OCI-LY3 (cell line): ENCODE data around the gene INCA1.
A peak's percentile ranks its signal among the peaks of the same experiment; 100 is the strongest.

Experiments
- H2AFZ ChIP-seq: fragments of 200-600, 300-600 bp; shearing (Covaris generic); 2 replicates; pipeline ENCODE4 v1.6.0; 2014; ENCODE audit warnings: antibody characterized with exemption, low read depth, low read length
- H3K27ac ChIP-seq: fragments of 200-600, 300-600 bp; sonication (generic); 2 replicates; pipeline ENCODE4 v1.5.1; 2014; ENCODE audit warnings: mild to moderate bottlenecking, low read length, moderate library complexity, mixed read lengths
- H3K27me3 ChIP-seq: fragments of 200-600, 300-600 bp; sonication (generic); 2 replicates; pipeline ENCODE4 v1.6.1; 2014; ENCODE audit warnings: low read depth, low read length, mixed read lengths
- H3K36me3 ChIP-seq: fragments of 200-600, 300-600 bp; sonication (generic); replicated peaks from 2 replicates; pipeline ENCODE3; 2014; ENCODE audit warnings: low read depth, low read length, mixed read lengths
- H3K4me1 ChIP-seq: fragments of 300-600, 200-600 bp; sonication (generic); 2 replicates; pipeline ENCODE4 v1.6.1; 2014; ENCODE audit warnings: low read length, mixed read lengths
- H3K4me2 ChIP-seq: fragments of 200-600, 300-600 bp; sonication (generic); 2 replicates; pipeline ENCODE4 v1.6.1; 2014; ENCODE audit warnings: low read length, mixed read lengths
- H3K4me3 ChIP-seq: fragments of 300-600, 200-600 bp; sonication (generic); 2 replicates; pipeline ENCODE4 v1.5.1; 2014; ENCODE audit warnings: antibody characterized with exemption, mild to moderate bottlenecking, low read length, moderate library complexity
- H3K79me2 ChIP-seq: fragments of 300-600, 200-600 bp; shearing (Covaris generic); 2 replicates; pipeline ENCODE4 v1.6.1; 2014; ENCODE audit warnings: mild to moderate bottlenecking, low read length, mixed read lengths
- H3K9ac ChIP-seq: fragments of 300-600, 200-600 bp; shearing (Covaris generic); 2 replicates; pipeline ENCODE4 v1.6.0; 2014; ENCODE audit warnings: mild to moderate bottlenecking, low read length, moderate library complexity
- H3K9me3 ChIP-seq: fragments of 200-600, 300-600 bp; shearing (Covaris generic); 2 replicates; pipeline ENCODE4 v1.6.1; 2014; ENCODE audit warnings: low read length, mixed read lengths; ENCODE audit not compliant: insufficient read depth
- H4K20me1 ChIP-seq: fragments of 200-600, 300-600 bp; sonication (generic); 2 replicates; pipeline ENCODE4 v1.6.1; 2016; ENCODE audit warnings: low read length, mixed read lengths; ENCODE audit not compliant: insufficient read depth
- CTCF ChIP-seq: fragments of 200-600, 300-600 bp; sonication (generic); IDR thresholded peaks from 2 replicates; pipeline ENCODE4 v1.5.1; 2014; ENCODE audit warnings: antibody characterized with exemption, low read length, low read depth
- EZH2phosphoT487 ChIP-seq: fragments of 200-600 bp; shearing (Covaris generic); IDR thresholded peaks from 2 replicates; pipeline ENCODE4 v1.6.1; 2018; ENCODE audit warnings: antibody characterized with exemption, mixed run types, low read depth

INCA1 gene

GRCh38 chr17:4950746-4951204 lies 46.5 kb downstream of the INCA1 start, which contains the start of gene ENO3:
Gene ENO3, plus strand, starts transcription at chr17:4951119. Its CDS starts 711 bp downstream, at chr17:4951830.
- H3K9me3 ChIP-seq: no peaks in the 10 kb centered on the region
- H4K20me1 ChIP-seq: peaks cover 11% of the 10 kb centered on the region; the same call in 1 of the 2 replicates
- H3K9ac ChIP-seq: peak within 1 kb of the TSS; percentile 100
- H3K27me3 ChIP-seq: no peaks in the 10 kb centered on the region
- no peak for TF ChIP-seq EZH2phosphoT487
- no peak for TF ChIP-seq CTCF
- H3K36me3 ChIP-seq: peaks cover 23% of the 10 kb centered on the region
- no peak within 1 kb of the TSS for H2AFZ ChIP-seq
- peak within 1 kb of the TSS; percentile 89 for H3K4me2 ChIP-seq
- peaks cover 45% of the 10 kb centered on the region for H3K79me2 ChIP-seq
- H3K4me1 ChIP-seq: peaks cover 19% of the 10 kb centered on the region
- peak within 1 kb of the TSS; percentile 99 for H3K4me3 ChIP-seq
- peak within 1 kb of the TSS; percentile 100 for H3K27ac ChIP-seq

- Histone ChIP-seq H3K36me3 (peaks cover 29% of the 10 kb centered on the region), H3K27ac (peak overlapping the region; percentile 100), H3K4me3 (peak overlapping the region; percentile 99), H2AFZ (no peak overlapping the region), H3K9ac (peak overlapping the region; percentile 100), H3K27me3 (no peaks in the 10 kb centered on the region), H3K4me2 (peak overlapping the region; percentile 89), H3K79me2 (peaks cover 51% of the 10 kb centered on the region), H4K20me1 (peaks cover 16% of the 10 kb centered on the region), H3K9me3 (no peaks in the 10 kb centered on the region), H3K4me1 (peaks cover 25% of the 10 kb centered on the region)
- TF ChIP-seq CTCF (no peak), EZH2phosphoT487 (no peak)
These were observed 47.1 kb downstream of the INCA1 start for GRCh38 chr17:4950075-4950745.

GRCh38 chr17:4949321-4950074 lies 47.8 kb downstream of the INCA1 start:
- Histone ChIP-seq H2AFZ (no peak overlapping the region), H3K4me2 (peak overlapping the region; percentile 89), H4K20me1 (peaks cover 22% of the 10 kb centered on the region), H3K9ac (peak overlapping the region; percentile 100), H3K27ac (peak overlapping the region; percentile 100), H3K9me3 (no peaks in the 10 kb centered on the region), H3K4me1 (peaks cover 32% of the 10 kb centered on the region), H3K36me3 (peaks cover 34% of the 10 kb centered on the region), H3K79me2 (peaks cover 58% of the 10 kb centered on the region), H3K27me3 (no peaks in the 10 kb centered on the region), H3K4me3 (peak overlapping the region; percentile 99)
- no peak for TF ChIP-seq EZH2phosphoT487
- no peak for TF ChIP-seq CTCF

- H3K9me3 ChIP-seq: no peaks in the 10 kb centered on the region
- H3K79me2 ChIP-seq: peaks cover 64% of the 10 kb centered on the region
- peaks cover 37% of the 10 kb centered on the region for H3K36me3 ChIP-seq
- no peak overlapping the region for H2AFZ ChIP-seq
- H3K4me1 ChIP-seq: peaks cover 38% of the 10 kb centered on the region
- peak overlapping the region; percentile 99 for H3K4me3 ChIP-seq
- peaks cover 27% of the 10 kb centered on the region for H4K20me1 ChIP-seq
- no peak for TF ChIP-seq EZH2phosphoT487
- TF ChIP-seq CTCF: no peak
- H3K9ac ChIP-seq: peak overlapping the region; percentile 100
- peak overlapping the region; percentile 100 for H3K27ac ChIP-seq
- no peaks in the 10 kb centered on the region for H3K27me3 ChIP-seq
- peak overlapping the region; percentile 84 for H3K4me2 ChIP-seq
These were observed 48.4 kb downstream of the INCA1 start for GRCh38 chr17:4948931-4949320.
